Adrenal gland (tissue), 12 donors: ENCODE measurements around the gene HS3ST2. TPM values are rescaled to one million over a fixed set of nuclear protein-coding genes. Genes with fewer than 3 reads are reported as not detected.

Experiments
- DNase-seq, 7 donors: peaks; one replicate each; pipeline ENCODE4 v3.0.0-alpha.2; 2019 to 2020
- H3K27ac ChIP-seq, 5 donors: fragments of 200-600 bp; sonication (generic) in 4 of 5; 1 replicate in 3 of 5; 2 replicates in 2 of 5; pipeline versions ENCODE4 v1.5.1 to v1.8.0; 2016 to 2020; ENCODE audit warnings: mild to moderate bottlenecking in 1 of 5
- H3K27me3 ChIP-seq: fragments of 200-600 bp; 2 replicates; pipeline ENCODE4 v1.8.0; 2021
- H3K36me3 ChIP-seq, 2 donors: fragments of 200-600 bp; replicated peaks in 1 of 2; 1 replicate in 1 of 2; 2 replicates in 1 of 2; pipeline versions ENCODE4 v1.5.1 to v1.8.0; 2018 to 2022
- H3K4me1 ChIP-seq, 2 donors: fragments of 200-600 bp; replicated peaks in 1 of 2; 1 replicate in 1 of 2; 2 replicates in 1 of 2; pipeline versions ENCODE4 v1.5.1 to v1.8.0; 2018 to 2021
- H3K4me3 ChIP-seq, 4 donors: fragments of 200-600 bp; sonication (generic) in 3 of 4; one replicate each; pipeline ENCODE4 v1.5.1; 2016 to 2018
- H3K9me3 ChIP-seq, 3 donors: fragments of 200-600 bp; sonication (generic) in 1 of 3; replicated peaks in 1 of 3; 1 replicate in 2 of 3; 2 replicates in 1 of 3; pipeline versions ENCODE4 v1.5.1 to v1.8.0; 2016 to 2021
- CTCF ChIP-seq, 6 experiments: fragments of 450-650 bp in 4 of 6; fragments of 200-600 bp in 2 of 6; sonication (generic) in 1 of 6; IDR thresholded peaks; 1 replicate in 5 of 6; 2 replicates in 1 of 6; pipeline versions ENCODE4 v1.5.1 to v1.8.0; 2016 to 2021; ENCODE audit warnings: antibody characterized with exemption in 6 of 6, mild to moderate bottlenecking in 2 of 6, moderate library complexity in 1 of 6
- POLR2A ChIP-seq, 2 donors: fragments of 450-650 bp; IDR thresholded peaks; one replicate each; pipeline ENCODE4 v1.6.1; 2017; ENCODE audit warnings: antibody characterized with exemption in 2 of 2, mild to moderate bottlenecking in 2 of 2, moderate library complexity in 1 of 2
- WGBS, 4 donors: extraction: QIAGEN DNeasy Blood & Tissue Kit in 2 of 4; methylation state at CpG; one replicate each; pipeline versions ENCODE4 v1.1.5 to v1.1.7; 2013 to 2017; 5-methylcytosine and 5-hydroxymethylcytosine counted together
- intact Hi-C, 2 donors: fragments of 100-400 bp; cut with DNase I; formaldehyde crosslinking; loops; one replicate each; pipeline versions ENCODE4 v1.14.1 to v1.15.0; 2022 to 2023
- polyA plus RNA-seq, 3 donors: library from polyadenylated mRNA; stranded (reverse); fragments of 200-250 nt in 2 of 3; fragments of 350-450 nt in 1 of 3; fragmentation: Illumina TruSeq in 1 of 3; extraction: RNeasy Lipid Tissue Mini Kit (QIAGEN cat#74804) in 1 of 3; gene quantifications; one replicate each; pipeline ENCODE4 v1.2.3, GENCODE V29; 2013 to 2014
- total RNA-seq, 9 donors: library from RNA; depleted of rRNA in 4 of 9; stranded (reverse); fragments of >200 nt in 4 of 9; fragments of 120-200 nt in 1 of 9; fragmentation: NEBNext Ultra II Directional in 1 of 9; extraction: Animal tissue kit (Norgen Biotek cat#: 25700) in 1 of 9; gene quantifications; one replicate each; pipeline versions ENCODE4 v1.1.0 to v1.2.4, GENCODE V29; 2013 to 2023
- donor health status: healthy with polysubstance abuse.
- donor health status: Bipolar disorder and iron deficiency.
- donor health status: DM: yes; HTN: yes; CAD: no.
- donor health status: DM: no; HTN: no; CAD: no.
- donor health status: DM: no; HTN: no; CAD: no.
- donor health status: DM: yes; HTN: yes; CAD: no.

HS3ST2 gene
- total and polyA plus RNA-seq, 12 donors, result 0.06 to 11.5 (median 2.6) TPM

GRCh38 chr16:22887445-22887844, 73.5 kb downstream of the HS3ST2 start:
- intact Hi-C loops, result no loop called here
- H3K4me1 ChIP-seq, result no peaks in the 10 kb centered on the region

GRCh38 chr16:22888791-22889190, 74.8 kb downstream of the HS3ST2 start:
- H3K4me1 ChIP-seq, result no peaks in the 10 kb centered on the region
- intact Hi-C loops, result no loop called here
- 23 to 29% (median 27%) methylated on average over 4 of the region's 4 CpGs for WGBS, 4 donors
- no peaks in the 10 kb centered on the region for H3K36me3 ChIP-seq
- no peak overlapping the region for H3K4me3 ChIP-seq
- H3K27ac ChIP-seq, result no peak overlapping the region
- TF ChIP-seq POLR2A (IDR thresholded peaks at IDR 0.05) (no peak), CTCF (IDR thresholded peaks at IDR 0.05) (no peak)
- H3K27me3 ChIP-seq, result no peaks in the 10 kb centered on the region
- no peak for DNase-seq
- H3K9me3 ChIP-seq, result no peaks in the 10 kb centered on the region

More at GRCh38 chr16:22887445-22887844, 73.5 kb downstream of the HS3ST2 start:
- no peaks in the 10 kb centered on the region for H3K9me3 ChIP-seq
- no peak overlapping the region for H3K27ac ChIP-seq
- H3K36me3 ChIP-seq, result no peaks in the 10 kb centered on the region
- H3K4me3 ChIP-seq, result no peak overlapping the region
- 68 to 81% (median 73%) methylated on average over 5 to 6 of the region's 6 CpGs for WGBS, 4 donors
- no peak for DNase-seq
- no peaks in the 10 kb centered on the region for H3K27me3 ChIP-seq
- no peak for TF ChIP-seq POLR2A (IDR thresholded peaks at IDR 0.05)
- TF ChIP-seq CTCF (IDR thresholded peaks at IDR 0.05), result no peak

- H3K4me3 ChIP-seq, result no peak overlapping the region
- TF ChIP-seq CTCF (IDR thresholded peaks at IDR 0.05) (no peak), POLR2A (IDR thresholded peaks at IDR 0.05) (no peak)
- no peak overlapping the region for H3K27ac ChIP-seq
- no peak for DNase-seq
- no peaks in the 10 kb centered on the region for H3K4me1 ChIP-seq
- no peaks in the 10 kb centered on the region for H3K36me3 ChIP-seq
- no peaks in the 10 kb centered on the region for H3K9me3 ChIP-seq
- intact Hi-C loops, result loop anchor here in 1 of 2 donors (10.0 kb wide), 1 partner anchor 534 kb away; no protein-coding TSS in a partner anchor
- WGBS, 4 donors, result 77 to 79% (median 78%) methylated on average over 7 of the region's 7 CpGs
- H3K27me3 ChIP-seq, result peaks cover 6% of the 10 kb centered on the region
Measured at GRCh38 chr16:22890976-22891375, 77.0 kb downstream of the HS3ST2 start.

- H3K27me3 ChIP-seq, result peaks cover 19% of the 10 kb centered on the region
- no peak for DNase-seq
- no peak overlapping the region for H3K4me3 ChIP-seq
- H3K36me3 ChIP-seq, result no peaks in the 10 kb centered on the region
- no peak for TF ChIP-seq CTCF (IDR thresholded peaks at IDR 0.05)
- TF ChIP-seq POLR2A (IDR thresholded peaks at IDR 0.05), result no peak
- H3K27ac ChIP-seq, result no peak overlapping the region
- no peaks in the 10 kb centered on the region for H3K9me3 ChIP-seq
- WGBS, 4 donors, result 60 to 75% (median 69%) methylated on average over 1 of the region's 1 CpG
- intact Hi-C loops, result loop anchor here in 1 of 2 donors (5.0 to 10.0 kb wide), 2 partner anchors 165 to 528 kb away; no protein-coding TSS in a partner anchor
- H3K4me1 ChIP-seq, result no peaks in the 10 kb centered on the region
Measured at GRCh38 chr16:22897184-22897583, 83.2 kb downstream of the HS3ST2 start.
